Mesothelial cell of epicardium (in vitro differentiated cells): ENCODE data around the gene LRRC4. TPM values are rescaled to one million over a fixed set of nuclear protein-coding genes. Genes with fewer than 3 reads are reported as not detected.

Source experiments
- DNase-seq, 2 experiments: peaks; one replicate each; pipeline ENCODE4 v3.0.0; 2021; ENCODE audit warnings: low spot score in 2 of 2; ENCODE audit not compliant: unreplicated experiment in 2 of 2
- H3K27ac Mint-ChIP-seq: 2 replicates; pipeline ENCODE4 v1.8.0; 2021; ENCODE audit warnings: mixed read lengths
- H3K27me3 Mint-ChIP-seq: 2 replicates; pipeline ENCODE4 v1.8.0; 2021; ENCODE audit warnings: low read depth, mixed read lengths
- H3K36me3 Mint-ChIP-seq: 2 replicates; pipeline ENCODE4 v1.8.0; 2021; ENCODE audit warnings: mixed read lengths
- H3K4me1 Mint-ChIP-seq: 2 replicates; pipeline ENCODE4 v1.8.0; 2021; ENCODE audit warnings: mixed read lengths
- H3K4me3 Mint-ChIP-seq: 2 replicates; pipeline ENCODE4 v1.8.0; 2021; ENCODE audit warnings: mild to moderate bottlenecking, moderate library complexity, mixed read lengths
- H3K9me3 Mint-ChIP-seq: 2 replicates; pipeline ENCODE4 v1.8.0; 2021; ENCODE audit warnings: mixed read lengths
- CTCF ChIP-seq: fragments of 200-600 bp; sonication (generic); IDR thresholded peaks from one replicate; pipeline ENCODE4 v1.5.0; 2021; ENCODE audit warnings: antibody characterized with exemption; ENCODE audit not compliant: unreplicated experiment
- total RNA-seq: library from RNA; stranded (reverse); gene quantifications from 3 replicates; pipeline ENCODE4 v1.2.1, GENCODE V29; 2021

LRRC4 gene
- total RNA-seq, 1 donor from 2014 or later = 3.2 TPM

GRCh38 chr7:128035712-128036111 is 4.5 kb upstream of the LRRC4 start:
- Mint-ChIP-seq H3K36me3 (no peaks in the 10 kb centered on the region), H3K4me1 (peaks cover 10% of the 10 kb centered on the region), H3K27me3 (peaks cover 27% of the 10 kb centered on the region), H3K4me3 (no peak overlapping the region), H3K27ac (no peak overlapping the region), H3K9me3 (no peaks in the 10 kb centered on the region)
- no peak for TF ChIP-seq CTCF
- no peak for DNase-seq

DNA sequence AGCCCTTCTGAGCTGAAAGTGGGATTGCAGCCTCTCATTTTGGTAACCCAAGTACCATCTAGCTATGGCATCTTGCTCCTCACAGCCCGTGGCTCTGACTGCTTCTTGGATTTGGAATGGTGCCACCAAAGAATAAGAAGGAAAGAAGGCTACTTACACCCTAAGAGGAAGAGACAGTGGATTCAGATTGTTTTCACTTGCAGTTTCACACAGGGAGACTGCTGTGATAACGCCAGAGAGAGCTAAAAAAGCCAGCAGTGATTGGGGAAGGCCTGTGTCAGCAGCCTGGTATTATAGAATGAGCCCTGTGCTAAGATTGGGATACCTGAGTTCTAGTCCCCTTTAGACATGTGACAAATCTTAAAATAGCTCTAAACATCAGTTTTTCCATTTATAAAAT is 3.6 kb upstream of the LRRC4 start:
- Mint-ChIP-seq H3K27ac (no peak overlapping the region), H3K4me3 (no peak overlapping the region), H3K36me3 (no peaks in the 10 kb centered on the region), H3K4me1 (peaks cover 15% of the 10 kb centered on the region), H3K9me3 (no peaks in the 10 kb centered on the region), H3K27me3 (peaks cover 36% of the 10 kb centered on the region)
- DNase-seq = no peak
- TF ChIP-seq CTCF = no peak

GRCh38 chr7:128033246-128033645 is 2.0 kb upstream of the LRRC4 start:
- no peak for TF ChIP-seq CTCF
- Mint-ChIP-seq H3K9me3 (no peaks in the 10 kb centered on the region), H3K27ac (no peak overlapping the region), H3K36me3 (peaks cover 8% of the 10 kb centered on the region), H3K4me3 (peak overlapping the region; percentile 54), H3K4me1 (peaks cover 11% of the 10 kb centered on the region), H3K27me3 (peaks cover 45% of the 10 kb centered on the region)
- no peak for DNase-seq

GRCh38 chr7:128032605-128033235 is 1.5 kb upstream of the LRRC4 start:
- no peak for TF ChIP-seq CTCF
- no peaks in the 10 kb centered on the region for H3K9me3 Mint-ChIP-seq
- H3K27ac Mint-ChIP-seq = no peak overlapping the region
- H3K36me3 Mint-ChIP-seq = peaks cover 8% of the 10 kb centered on the region
- peaks cover 45% of the 10 kb centered on the region for H3K27me3 Mint-ChIP-seq
- peak in 1 of 2 experiments; percentile 47 for DNase-seq
- peaks cover 13% of the 10 kb centered on the region for H3K4me1 Mint-ChIP-seq
- peak overlapping the region; percentile 54 for H3K4me3 Mint-ChIP-seq

DNA sequence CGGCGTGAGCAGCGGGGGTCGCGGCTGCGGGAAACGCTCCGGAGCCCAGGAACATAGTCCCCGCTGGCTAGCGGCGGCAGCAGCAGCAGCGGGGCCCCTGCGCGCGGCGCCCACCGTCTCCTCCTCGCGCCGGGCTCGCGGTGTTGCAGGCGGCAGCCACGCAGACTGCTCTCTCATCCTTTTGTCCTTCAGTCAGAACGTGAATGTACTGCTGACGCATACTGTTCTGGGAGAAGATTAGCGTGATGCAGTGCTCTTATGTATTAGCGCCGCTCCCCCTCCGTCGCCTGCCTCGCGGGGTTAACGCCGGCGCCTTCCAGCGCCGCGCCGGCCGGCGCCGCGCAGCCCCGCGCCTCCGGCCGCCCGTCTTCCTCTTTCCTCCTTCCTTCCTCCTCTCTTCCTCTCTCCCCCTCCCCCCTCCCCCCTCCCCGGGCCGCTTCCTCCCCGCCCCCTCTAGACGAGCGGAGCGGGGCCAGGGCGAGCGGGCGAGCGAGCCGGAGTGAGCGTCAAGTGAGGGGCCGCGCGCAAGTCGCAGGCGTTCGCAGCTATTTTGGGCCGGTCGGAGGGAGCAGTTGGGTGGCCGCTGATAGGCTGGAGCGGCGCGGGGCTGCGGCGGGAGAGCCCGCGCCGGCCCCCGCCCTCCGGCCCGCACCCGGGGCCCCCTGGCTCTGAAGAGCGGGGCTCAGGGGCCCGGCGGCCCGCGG is 816 bp upstream of the LRRC4 start:
- peak in 1 of 2 experiments; percentile 61 for DNase-seq
- TF ChIP-seq CTCF = no peak
- H3K27me3 Mint-ChIP-seq = peaks cover 45% of the 10 kb centered on the region
- H3K4me1 Mint-ChIP-seq = peaks cover 19% of the 10 kb centered on the region
- H3K36me3 Mint-ChIP-seq = peaks cover 8% of the 10 kb centered on the region
- peak overlapping the region; percentile 74 for H3K4me3 Mint-ChIP-seq
- peak overlapping the region; percentile 53 for H3K27ac Mint-ChIP-seq
- no peaks in the 10 kb centered on the region for H3K9me3 Mint-ChIP-seq
